SK-N-MC (cell line): Measurements from ENCODE around the gene KIF3C.

Experiments
- EZH2 ChIP-seq: fragments of 200-600 bp; sonication (generic); IDR thresholded peaks from one replicate; pipeline ENCODE4 v1.6.1; 2017; ENCODE audit warnings: antibody characterized with exemption
- POLR2AphosphoS5 ChIP-seq: IDR thresholded peaks from 2 replicates; pipeline ENCODE4 v1.6.1; 2012; ENCODE audit warnings: mild to moderate bottlenecking, low read depth, low read length, borderline replicate concordance

DNA sequence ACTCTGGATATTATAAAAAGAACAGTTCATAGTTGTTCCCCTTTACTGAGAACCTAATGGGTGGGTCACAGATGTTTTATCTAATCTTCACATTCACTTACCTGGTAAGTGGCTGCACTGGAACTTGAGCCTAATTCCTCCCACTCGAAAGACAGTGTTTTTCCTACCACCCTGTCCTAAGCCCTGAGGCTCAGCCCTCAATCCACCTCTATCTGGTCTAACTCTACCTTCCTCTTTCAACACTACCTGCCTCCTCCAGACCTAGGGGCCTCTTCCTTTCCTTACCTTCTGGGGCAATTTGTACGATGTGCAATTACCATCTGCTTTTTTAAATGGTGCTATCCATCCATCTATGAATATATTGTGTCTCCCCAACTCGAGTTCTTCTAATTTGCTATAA, 9.7 kb upstream of the KIF3C start:
- TF ChIP-seq POLR2AphosphoS5 = no peak
- TF ChIP-seq EZH2 = no peak
